Liver (tissue), 9 donors: ENCODE measurements around the gene RNF181. TPM values are rescaled to one million over a fixed set of nuclear protein-coding genes. Genes with fewer than 3 reads are reported as not detected.

Source experiments
- DNase-seq: peaks from one replicate; pipeline ENCODE4 v3.0.0-alpha.2; 2017; ENCODE audit warnings: low spot score
- H3K27ac ChIP-seq, 2 donors: one replicate each; pipeline ENCODE4 v1.7.0; 2013; ENCODE audit warnings: inconsistent platforms in 2 of 2, low read length in 2 of 2, control low read depth in 1 of 2, low read depth in 1 of 2, mild to moderate bottlenecking in 1 of 2
- H3K27me3 ChIP-seq, 4 donors: one replicate each; pipeline versions ENCODE4 v1.6.1 to v1.7.0; 2013; ENCODE audit warnings: low read length in 3 of 4, inconsistent platforms in 1 of 4, mild to moderate bottlenecking in 1 of 4, moderate library complexity in 1 of 4; ENCODE audit not compliant: control insufficient read depth in 4 of 4, insufficient read depth in 4 of 4
- H3K36me3 ChIP-seq, 4 donors: one replicate each; pipeline versions ENCODE4 v1.6.1 to v1.7.0; 2013; ENCODE audit warnings: low read length in 3 of 4, mild to moderate bottlenecking in 3 of 4, low read depth in 1 of 4, moderate library complexity in 1 of 4; ENCODE audit not compliant: control insufficient read depth in 4 of 4, insufficient read depth in 3 of 4
- H3K4me1 ChIP-seq, 4 donors: one replicate each; pipeline versions ENCODE4 v1.6.1 to v1.7.0; 2013; ENCODE audit warnings: low read length in 3 of 4, mild to moderate bottlenecking in 3 of 4, moderate library complexity in 1 of 4; ENCODE audit not compliant: control insufficient read depth in 4 of 4, insufficient read depth in 4 of 4
- H3K4me3 ChIP-seq, 3 donors: one replicate each; pipeline versions ENCODE4 v1.6.1 to v1.7.0; 2013; ENCODE audit warnings: low read length in 3 of 3, control low read depth in 1 of 3, low read depth in 1 of 3, mild to moderate bottlenecking in 1 of 3
- H3K9ac ChIP-seq, 2 donors: one replicate each; pipeline ENCODE4 v1.7.0; 2013; ENCODE audit warnings: low read length in 2 of 2, mild to moderate bottlenecking in 2 of 2, moderate library complexity in 2 of 2, control low read depth in 1 of 2, low read depth in 1 of 2
- H3K9me3 ChIP-seq, 4 donors: one replicate each; pipeline versions ENCODE4 v1.6.1 to v1.7.0; 2013; ENCODE audit warnings: low read length in 3 of 4; ENCODE audit not compliant: control insufficient read depth in 4 of 4
- ATF3 ChIP-seq: IDR thresholded peaks from 2 replicates; pipeline ENCODE4 v1.6.1; 2016; ENCODE audit warnings: antibody characterized with exemption
- CTCF ChIP-seq: fragments of 150-350 bp; IDR thresholded peaks from 2 replicates; pipeline ENCODE4 v1.5.1; 2017; ENCODE audit warnings: improper control_type of control experiment, low read depth, low read length; ENCODE audit not compliant: missing input control
- EGR1 ChIP-seq, 2 donors: IDR thresholded peaks; 2 replicates each; pipeline ENCODE4 v1.6.1; 2016 to 2018; ENCODE audit warnings: antibody characterized with exemption in 2 of 2, low read depth in 2 of 2
- FOXA1 ChIP-seq: IDR thresholded peaks from 2 replicates; pipeline ENCODE4 v1.6.1; 2016; ENCODE audit warnings: antibody characterized with exemption
- FOXA2 ChIP-seq: IDR thresholded peaks from 2 replicates; pipeline ENCODE4 v1.6.1; 2016; ENCODE audit warnings: antibody characterized with exemption
- GABPA ChIP-seq, 2 donors: IDR thresholded peaks in 1 of 2; conservative IDR thresholded peaks in 1 of 2; 2 replicates each; pipeline ENCODE4 v1.6.1; 2016; ENCODE audit warnings: antibody characterized with exemption in 2 of 2, mild to moderate bottlenecking in 1 of 2, moderate library complexity in 1 of 2
- HNF4A ChIP-seq, 2 donors: conservative IDR thresholded peaks; 2 replicates each; pipeline ENCODE4 v1.6.1; 2016; ENCODE audit warnings: antibody characterized with exemption in 2 of 2, mild to moderate bottlenecking in 2 of 2
- HNF4G ChIP-seq: IDR thresholded peaks from 2 replicates; pipeline ENCODE4 v1.6.1; 2016; ENCODE audit warnings: antibody characterized with exemption
- JUND ChIP-seq, 2 donors: IDR thresholded peaks; 2 replicates each; pipeline ENCODE4 v1.6.1; 2016; ENCODE audit warnings: antibody characterized with exemption in 2 of 2
- MAX ChIP-seq: IDR thresholded peaks from 2 replicates; pipeline ENCODE4 v1.6.1; 2016; ENCODE audit warnings: antibody characterized with exemption
- NR2F2 ChIP-seq: IDR thresholded peaks from 2 replicates; pipeline ENCODE4 v1.6.1; 2016; ENCODE audit warnings: antibody characterized with exemption
- RAD21 ChIP-seq, 2 donors: IDR thresholded peaks; 2 replicates each; pipeline ENCODE4 v1.6.1; 2016; ENCODE audit warnings: antibody characterized with exemption in 2 of 2, mild to moderate bottlenecking in 2 of 2
- REST ChIP-seq: IDR thresholded peaks from 2 replicates; pipeline ENCODE4 v1.6.1; 2016; ENCODE audit warnings: antibody characterized with exemption, mild to moderate bottlenecking
- RXRA ChIP-seq, 2 donors: IDR thresholded peaks; 2 replicates each; pipeline ENCODE4 v1.6.1; 2017 to 2018; ENCODE audit warnings: antibody characterized with exemption in 2 of 2, mild to moderate bottlenecking in 1 of 2
- SP1 ChIP-seq: IDR thresholded peaks from 2 replicates; pipeline ENCODE4 v1.6.1; 2018; ENCODE audit warnings: antibody characterized with exemption, mild to moderate bottlenecking
- TAF1 ChIP-seq: conservative IDR thresholded peaks from 2 replicates; pipeline ENCODE4 v1.6.1; 2016; ENCODE audit warnings: antibody characterized with exemption, mild to moderate bottlenecking
- YY1 ChIP-seq: IDR thresholded peaks from 2 replicates; pipeline ENCODE4 v1.6.1; 2016; ENCODE audit warnings: antibody characterized with exemption, mild to moderate bottlenecking
- ZBTB33 ChIP-seq: IDR thresholded peaks from 2 replicates; pipeline ENCODE4 v1.6.1; 2016; ENCODE audit warnings: antibody characterized with exemption
- WGBS: extraction: QIAGEN DNeasy Blood & Tissue Kit; methylation state at CpG from one replicate; pipeline ENCODE4 v1.1.7; 2013; 5-methylcytosine and 5-hydroxymethylcytosine counted together
- polyA plus RNA-seq, 2 donors: library from polyadenylated mRNA; stranded (reverse) in 1 of 2; unstranded in 1 of 2; fragments of 200-250 nt in 1 of 2; fragments of >200 nt in 1 of 2; fragmentation: Nextera tagmentation in 1 of 2; extraction: Ambion mirVana in 1 of 2; gene quantifications; one replicate each; pipeline versions ENCODE4 v1.2.1 to v1.2.3, GENCODE V29; 2013 to 2015
- total RNA-seq, 2 donors: library from RNA; depleted of rRNA; stranded (reverse); fragments of >200 nt; gene quantifications; one replicate each; pipeline ENCODE4 v1.2.3, GENCODE V29; 2014
- donor health status: healthy.
- donor health status: healthy.
- donor health status: healthy.
- donor health status: healthy.
- donor health status: healthy.

RNF181 gene
- total and polyA plus RNA-seq, 4 donors: 101 to 195 (median 114) TPM

GRCh38 chr2:85590950-85591349 is 4.6 kb upstream of the RNF181 start:
- peak overlapping the region; percentile 21 to 74 for H3K27ac ChIP-seq
- WGBS: 84% methylated on average over 2 of the region's 2 CpGs
- no peaks in the 10 kb centered on the region for H3K27me3 ChIP-seq
- no peak for DNase-seq
- no peaks in the 10 kb centered on the region for H3K36me3 ChIP-seq
- TF ChIP-seq SP1 (no peak), FOXA2 (no peak), MAX (no peak), REST (no peak), GABPA (IDR thresholded peaks at IDR 0.05 in 1 of 2, conservative IDR thresholded peaks at IDR 0.05 in 1 of 2) (no peak), HNF4A (conservative IDR thresholded peaks at IDR 0.05) (no peak), YY1 (no peak), ATF3 (no peak), FOXA1 (no peak), HNF4G (no peak), TAF1 (no peak), RXRA (IDR thresholded peaks at IDR 0.05) (no peak), NR2F2 (no peak), JUND (IDR thresholded peaks at IDR 0.05) (no peak), RAD21 (IDR thresholded peaks at IDR 0.05) (no peak), CTCF (no peak), ZBTB33 (no peak), EGR1 (IDR thresholded peaks at IDR 0.05; ENCODE audit: low read depth in 2 of 2) (no peak)
- H3K9me3 ChIP-seq: no peaks in the 10 kb centered on the region
- peak overlapping the region in 1 of 2 donors; percentile 24 for H3K9ac ChIP-seq
- H3K4me1 ChIP-seq: peaks cover 5 to 37% (median 20%) of the 10 kb centered on the region in 4 donors
- H3K4me3 ChIP-seq: no peak overlapping the region
